Erythroblast (primary cell): Measurements from ENCODE around the gene PLA2G2A.

Experiments
- DNase-seq, 2 experiments: peaks; one replicate each; lab custom pipeline; 2025; lab: John Stamatoyannopoulos, UW
- GATA1 ChIP-seq: IDR thresholded peaks from 2 replicates; pipeline ENCODE4 v1.6.1; 2011; ENCODE audit warnings: low read depth, mild to moderate bottlenecking, control low read depth, low read length, moderate library complexity
- POLR2A ChIP-seq: IDR thresholded peaks from 2 replicates; pipeline ENCODE4 v1.6.1; 2011; ENCODE audit warnings: mild to moderate bottlenecking, low read length

PLA2G2A gene

GRCh38 chr1:19980314-19980713 lies 896 bp upstream of the PLA2G2A start:
- TF ChIP-seq GATA1 = no peak
- no peak for TF ChIP-seq POLR2A

GRCh38 chr1:19978143-19978542 lies 1.3 kb downstream of the PLA2G2A start:
- DNase-seq = no peak
- no peak for TF ChIP-seq GATA1

More at GRCh38 chr1:19980314-19980713, 896 bp upstream of the PLA2G2A start:
- no peak for DNase-seq

GRCh38 chr1:19976317-19977003 lies 3.0 kb downstream of the PLA2G2A start:
- no peak for DNase-seq
- TF ChIP-seq POLR2A (no peak), GATA1 (no peak)

- no peak for TF ChIP-seq GATA1
- no peak for TF ChIP-seq POLR2A
- DNase-seq = no peak
Measured at GRCh38 chr1:19975423-19976193, 3.8 kb downstream of the PLA2G2A start.

- TF ChIP-seq GATA1 = no peak
- TF ChIP-seq POLR2A = no peak
- DNase-seq = peak; percentile 63 to 69
Measured at GRCh38 chr1:19974822-19975416, 4.5 kb downstream of the PLA2G2A start.

- no peak for TF ChIP-seq POLR2A
- TF ChIP-seq GATA1 = no peak
- no peak for DNase-seq
Measured at GRCh38 chr1:19973616-19974015, 5.8 kb downstream of the PLA2G2A start.

- no peak for TF ChIP-seq GATA1
- no peak for TF ChIP-seq POLR2A
- DNase-seq = no peak
Measured at GRCh38 chr1:19971664-19972063, 7.8 kb downstream of the PLA2G2A start.

- TF ChIP-seq POLR2A (no peak), GATA1 (no peak)
- no peak for DNase-seq
Measured at GRCh38 chr1:19969898-19970660, 9.3 kb downstream of the PLA2G2A start.

- no peak for TF ChIP-seq GATA1
- no peak for DNase-seq
Measured at GRCh38 chr1:19967808-19968207, 11.6 kb downstream of the PLA2G2A start.

GRCh38 chr1:19964542-19964941 lies 14.9 kb downstream of the PLA2G2A start:
- TF ChIP-seq POLR2A = no peak
- TF ChIP-seq GATA1 = no peak
- no peak for DNase-seq

- TF ChIP-seq POLR2A (no peak), GATA1 (no peak)
- DNase-seq = no peak
Measured at GRCh38 chr1:19963636-19964035, 15.8 kb downstream of the PLA2G2A start.

- no peak for DNase-seq
- TF ChIP-seq GATA1 (no peak), POLR2A (no peak)
Measured at GRCh38 chr1:19960591-19960990, 18.8 kb downstream of the PLA2G2A start.

GRCh38 chr1:19957779-19958178 lies 21.6 kb downstream of the PLA2G2A start:
- TF ChIP-seq POLR2A (no peak), GATA1 (no peak)
- no peak for DNase-seq
